Ovary (tissue), 9 donors: Measurements from ENCODE around the gene DENND5B. TPM values are rescaled to one million over a fixed set of nuclear protein-coding genes. Genes with fewer than 3 reads are reported as not detected.
"Not testable (repeated sequence)": the region's sequence is repeated elsewhere in the genome, so short reads cannot be mapped to it uniquely, and the experiment has no call there.

Experiments
- DNase-seq, 5 donors: peaks; one replicate each; pipeline ENCODE4 v3.0.0-alpha.2; 2019 to 2020
- H3K27ac ChIP-seq, 2 donors: fragments of 200-600 bp; one replicate each; pipeline versions ENCODE4 v1.5.1 to v1.8.0; 2019 to 2022
- H3K27me3 ChIP-seq: fragments of 200-600 bp; one replicate; pipeline ENCODE4 v1.8.0; 2022
- H3K36me3 ChIP-seq: fragments of 200-600 bp; sonication (generic); one replicate; pipeline ENCODE4 v1.5.1; 2019
- H3K4me1 ChIP-seq: one replicate; pipeline ENCODE4 v1.8.1; 2013; ENCODE audit warnings: mild to moderate bottlenecking, moderate library complexity; ENCODE audit not compliant: insufficient read depth
- H3K4me3 ChIP-seq: fragments of 200-600 bp; sonication (generic); one replicate; pipeline ENCODE4 v1.5.1; 2017
- H3K9me3 ChIP-seq, 2 donors: fragments of 200-600 bp in 1 of 2; sonication (generic) in 1 of 2; one replicate each; pipeline versions ENCODE4 v1.5.1 to v1.8.1; 2013 to 2019; ENCODE audit warnings: mild to moderate bottlenecking in 1 of 2, moderate library complexity in 1 of 2
- CTCF ChIP-seq, 3 donors: fragments of 450-650 bp in 2 of 3; fragments of 200-600 bp in 1 of 3; IDR thresholded peaks; one replicate each; pipeline versions ENCODE4 v1.5.1 to v1.8.0; 2016 to 2022; ENCODE audit warnings: antibody characterized with exemption in 3 of 3, mild to moderate bottlenecking in 1 of 3
- EP300 ChIP-seq: sonication (generic); formaldehyde crosslinking; IDR thresholded peaks from one replicate; pipeline ENCODE4 v1.6.1; 2017; ENCODE audit warnings: antibody characterized with exemption
- POLR2A ChIP-seq: fragments of 450-650 bp; IDR thresholded peaks from one replicate; pipeline ENCODE4 v1.6.1; 2017; ENCODE audit warnings: antibody characterized with exemption, mild to moderate bottlenecking, moderate library complexity
- WGBS, 3 donors: extraction: QIAGEN DNeasy Blood & Tissue Kit in 1 of 3; methylation state at CpG; one replicate each; pipeline versions ENCODE4 v1.1.5 to v1.1.7; 2013 to 2017; 5-methylcytosine and 5-hydroxymethylcytosine counted together
- intact Hi-C, 4 donors: fragments of 100-400 bp; cut with DNase I; formaldehyde crosslinking; loops; one replicate each; pipeline versions ENCODE4 v1.11.0 to v1.15.1; 2022 to 2023
- polyA plus RNA-seq, 2 donors: library from polyadenylated mRNA; stranded (reverse); fragments of 200-250 nt in 1 of 2; fragments of 350-450 nt in 1 of 2; fragmentation: Illumina TruSeq in 1 of 2; extraction: RNeasy Lipid Tissue Mini Kit (QIAGEN cat#74804) in 1 of 2; gene quantifications; one replicate each; pipeline ENCODE4 v1.2.3, GENCODE V29; 2013 to 2014
- total RNA-seq, 7 donors: library from RNA; depleted of rRNA in 2 of 7; stranded (reverse); fragments of >200 nt in 2 of 7; fragmentation: NEBNext Ultra II Directional in 3 of 7; extraction: Animal tissue kit (Norgen Biotek cat#: 25700) in 3 of 7; gene quantifications; one replicate each; pipeline versions ENCODE4 v1.1.0 to v1.2.4, GENCODE V29; 2016 to 2023
- donor health status: DM: no; HTN: no; CAD: no; lungs with moderate emphysema.
- donor health status: DM: no; HTN: no; CAD: no.
- donor health status: Bipolar disorder and iron deficiency.
- donor health status: DM: yes; HTN: yes; CAD: no.
- donor health status: DM: no; HTN: no; CAD: no.
- donor health status: DM: yes; HTN: yes; CAD: no.

The DENND5B gene
- total and polyA plus RNA-seq, 9 donors = 13.9 to 70.7 (median 47.9) TPM

GRCh38 chr12:31407562-31407961, 183.4 kb downstream of the DENND5B start:
- no peak overlapping the region for H3K27ac ChIP-seq
- 91 to 100% (median 95%) methylated on average over 1 of the region's 1 CpG for WGBS, 3 donors
- no peaks in the 10 kb centered on the region for H3K9me3 ChIP-seq
- DNase-seq = no peak
- H3K4me1 ChIP-seq = no peaks in the 10 kb centered on the region
- TF ChIP-seq POLR2A = no peak
- TF ChIP-seq CTCF (IDR thresholded peaks at IDR 0.05) = no peak
- no peak for TF ChIP-seq EP300
- intact Hi-C loops = no loop called here
- H3K4me3 ChIP-seq = no peak overlapping the region
- no peaks in the 10 kb centered on the region for H3K36me3 ChIP-seq
- no peaks in the 10 kb centered on the region for H3K27me3 ChIP-seq

GRCh38 chr12:31406345-31406744, 184.6 kb downstream of the DENND5B start:
- H3K27ac ChIP-seq = no peak overlapping the region
- no peaks in the 10 kb centered on the region for H3K4me1 ChIP-seq
- no peaks in the 10 kb centered on the region for H3K9me3 ChIP-seq
- H3K36me3 ChIP-seq = no peaks in the 10 kb centered on the region
- no peaks in the 10 kb centered on the region for H3K27me3 ChIP-seq
- intact Hi-C loops = no loop called here
- WGBS, 3 donors = 33 to 48% (median 45%) methylated on average over 1 of the region's 1 CpG
- TF ChIP-seq EP300 (no peak), CTCF (IDR thresholded peaks at IDR 0.05) (no peak), POLR2A (no peak)
- H3K4me3 ChIP-seq = no peak overlapping the region
- DNase-seq = no peak

- H3K4me1 ChIP-seq = no peaks in the 10 kb centered on the region
- intact Hi-C loops = no loop called here
- TF ChIP-seq POLR2A = no peak
- TF ChIP-seq CTCF (IDR thresholded peaks at IDR 0.05) = no peak
- no peak for TF ChIP-seq EP300
- no peaks in the 10 kb centered on the region for H3K36me3 ChIP-seq
- H3K27ac ChIP-seq = no peak overlapping the region
- 90 to 93% (median 92%) methylated on average over 8 of the region's 8 CpGs for WGBS, 3 donors
- H3K27me3 ChIP-seq = no peaks in the 10 kb centered on the region
- H3K4me3 ChIP-seq = no peak overlapping the region
- no peak for DNase-seq
- no peaks in the 10 kb centered on the region for H3K9me3 ChIP-seq
These were observed 185.9 kb downstream of the DENND5B start for GRCh38 chr12:31405021-31405420.

GRCh38 chr12:31403099-31403607, 187.8 kb downstream of the DENND5B start:
- 10 to 14% (median 11%) methylated on average over 7 of the region's 7 CpGs for WGBS, 3 donors
- H3K27ac ChIP-seq, H3K4me1 ChIP-seq, H3K27me3 ChIP-seq, H3K9me3 ChIP-seq, H3K36me3 ChIP-seq, H3K4me3 ChIP-seq: not testable (repeated sequence)
- DNase-seq = peak; percentile 43 to 73 (median 55)
- peak; percentile 61 to 87 (median 84) for TF ChIP-seq CTCF (IDR thresholded peaks at IDR 0.05)
- intact Hi-C loops = loop anchor here in 3 of 4 donors (2.0 to 5.0 kb wide), 3 partner anchors 229 to 234 kb away; no protein-coding TSS in a partner anchor
